Gastroesophageal sphincter (tissue), 4 donors: ENCODE results near the gene SIPA1L3. TPM values are rescaled to one million over a fixed set of nuclear protein-coding genes. Genes with fewer than 3 reads are reported as not detected.

Source experiments
- ATAC-seq: fragments of 150-250 bp; one replicate; pipeline ENCODE4 v1.9.1; 2016; ENCODE audit warnings: mild to moderate bottlenecking, moderate library complexity
- H3K27ac ChIP-seq, 4 donors: fragments of 200-600 bp; sonication (generic) in 3 of 4; 1 replicate in 3 of 4; 2 replicates in 1 of 4; pipeline ENCODE4 v1.5.1; 2016 to 2019
- H3K27me3 ChIP-seq: fragments of 200-600 bp; sonication (generic); one replicate; pipeline ENCODE4 v1.5.1; 2019
- H3K36me3 ChIP-seq, 2 donors: fragments of 200-600 bp; sonication (generic); one replicate each; pipeline ENCODE4 v1.5.1; 2019; ENCODE audit warnings: control low read depth in 1 of 2
- H3K4me1 ChIP-seq, 3 donors: fragments of 200-600 bp; sonication (generic); 1 replicate in 2 of 3; 2 replicates in 1 of 3; pipeline ENCODE4 v1.5.1; 2016 to 2019; ENCODE audit warnings: control low read depth in 2 of 3
- H3K4me3 ChIP-seq, 2 donors: fragments of 200-600 bp; sonication (generic); one replicate each; pipeline ENCODE4 v1.5.1; 2019; ENCODE audit warnings: mild to moderate bottlenecking in 1 of 2, moderate library complexity in 1 of 2
- H3K9me3 ChIP-seq, 3 donors: fragments of 200-600 bp; sonication (generic); one replicate each; pipeline ENCODE4 v1.5.1; 2017 to 2019; ENCODE audit warnings: control low read depth in 2 of 3
- EP300 ChIP-seq: sonication (generic); formaldehyde crosslinking; IDR thresholded peaks from one replicate; pipeline ENCODE4 v1.6.1; 2017; ENCODE audit warnings: antibody characterized with exemption, mild to moderate bottlenecking
- POLR2A ChIP-seq, 2 donors: fragments of 450-650 bp; IDR thresholded peaks; one replicate each; pipeline ENCODE4 v1.6.1; 2017; ENCODE audit warnings: antibody characterized with exemption in 2 of 2, mild to moderate bottlenecking in 2 of 2, moderate library complexity in 1 of 2
- POLR2AphosphoS5 ChIP-seq: sonication (generic); formaldehyde crosslinking; IDR thresholded peaks from one replicate; pipeline ENCODE4 v1.6.1; 2017; ENCODE audit warnings: antibody characterized with exemption
- WGBS, 2 donors: methylation state at CpG; one replicate each; pipeline ENCODE4 v1.1.5; 2018; ENCODE audit warnings: low coverage in 1 of 2; 5-methylcytosine and 5-hydroxymethylcytosine counted together
- total RNA-seq, 4 donors: library from RNA; depleted of rRNA; stranded (reverse); fragments of >200 nt; gene quantifications; one replicate each; pipeline ENCODE4 v1.1.0, GENCODE V29; 2016
- TF ChIP-seq, protein P1 (sequence below), 4 experiments: fragments of 200-600 bp in 2 of 4; fragments of 450-650 bp in 2 of 4; sonication (generic) in 1 of 4; IDR thresholded peaks; one replicate each; pipeline ENCODE4 v1.5.1; 2017 to 2019; ENCODE audit warnings: antibody characterized with exemption in 4 of 4, mild to moderate bottlenecking in 2 of 4, moderate library complexity in 2 of 4

Gene SIPA1L3
- total RNA-seq, 4 donors from 2014 or later = 5.9 to 20.2 (median 11.8) TPM

DNA sequence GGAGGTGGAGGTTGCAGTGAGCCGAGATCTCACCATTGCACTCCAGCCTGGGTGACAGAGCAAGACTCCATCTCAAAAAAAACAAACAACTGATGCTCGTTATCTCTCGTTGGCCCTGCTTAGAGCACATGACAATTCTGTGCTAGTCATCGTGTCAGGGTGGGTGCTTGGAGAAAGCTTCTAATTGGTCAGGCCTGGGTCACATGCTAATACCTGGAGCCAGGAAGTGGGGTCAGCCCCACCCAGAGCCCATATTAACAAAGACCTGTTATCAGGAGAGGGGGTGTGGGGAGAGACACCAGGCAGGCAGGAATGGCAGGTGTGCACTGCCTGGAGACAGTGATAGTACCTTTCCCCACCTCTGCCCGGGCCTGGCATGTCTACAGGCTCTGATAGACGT, 232.1 kb downstream of the SIPA1L3 start:
- no peak for ATAC-seq
- 81 to 100% methylated on average over 3 to 4 of the region's 6 CpGs for WGBS, 2 donors
- H3K36me3 ChIP-seq = peaks cover 0 to 32% of the 10 kb centered on the region in 2 donors
- no peaks in the 10 kb centered on the region for H3K27me3 ChIP-seq
- no peaks in the 10 kb centered on the region for H3K4me1 ChIP-seq
- no peak overlapping the region for H3K27ac ChIP-seq
- no peak for TF ChIP-seq POLR2AphosphoS5
- TF ChIP-seq, protein P1, sequence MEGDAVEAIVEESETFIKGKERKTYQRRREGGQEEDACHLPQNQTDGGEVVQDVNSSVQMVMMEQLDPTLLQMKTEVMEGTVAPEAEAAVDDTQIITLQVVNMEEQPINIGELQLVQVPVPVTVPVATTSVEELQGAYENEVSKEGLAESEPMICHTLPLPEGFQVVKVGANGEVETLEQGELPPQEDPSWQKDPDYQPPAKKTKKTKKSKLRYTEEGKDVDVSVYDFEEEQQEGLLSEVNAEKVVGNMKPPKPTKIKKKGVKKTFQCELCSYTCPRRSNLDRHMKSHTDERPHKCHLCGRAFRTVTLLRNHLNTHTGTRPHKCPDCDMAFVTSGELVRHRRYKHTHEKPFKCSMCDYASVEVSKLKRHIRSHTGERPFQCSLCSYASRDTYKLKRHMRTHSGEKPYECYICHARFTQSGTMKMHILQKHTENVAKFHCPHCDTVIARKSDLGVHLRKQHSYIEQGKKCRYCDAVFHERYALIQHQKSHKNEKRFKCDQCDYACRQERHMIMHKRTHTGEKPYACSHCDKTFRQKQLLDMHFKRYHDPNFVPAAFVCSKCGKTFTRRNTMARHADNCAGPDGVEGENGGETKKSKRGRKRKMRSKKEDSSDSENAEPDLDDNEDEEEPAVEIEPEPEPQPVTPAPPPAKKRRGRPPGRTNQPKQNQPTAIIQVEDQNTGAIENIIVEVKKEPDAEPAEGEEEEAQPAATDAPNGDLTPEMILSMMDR (IDR thresholded peaks at IDR 0.05) = no peak
- TF ChIP-seq POLR2A (IDR thresholded peaks at IDR 0.05) = no peak
- TF ChIP-seq EP300 = no peak
- no peak overlapping the region for H3K4me3 ChIP-seq
- H3K9me3 ChIP-seq = no peaks in the 10 kb centered on the region

DNA sequence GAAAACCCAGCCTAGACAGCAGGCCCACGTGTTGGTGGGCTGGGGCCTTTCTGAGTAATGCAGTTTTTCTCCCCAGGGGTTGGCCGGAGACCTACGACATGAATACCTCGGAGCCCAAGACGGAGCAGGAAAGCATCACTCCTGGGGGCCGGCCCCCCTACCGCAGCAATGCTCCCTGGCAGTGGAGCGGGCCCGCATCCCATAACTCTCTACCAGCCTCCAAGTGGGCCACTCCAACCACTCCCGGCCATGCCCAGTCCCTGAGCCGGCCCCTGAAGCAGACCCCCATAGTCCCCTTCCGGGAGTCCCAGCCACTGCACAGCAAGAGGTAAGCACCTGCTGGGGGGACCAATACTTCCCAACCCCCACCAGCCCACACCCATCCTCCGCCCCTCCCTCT, 234.1 kb downstream of the SIPA1L3 start:
- Histone ChIP-seq H3K27ac (no peak overlapping the region), H3K27me3 (no peaks in the 10 kb centered on the region), H3K36me3 (peaks cover 0 to 37% of the 10 kb centered on the region in 2 donors), H3K9me3 (no peaks in the 10 kb centered on the region), H3K4me1 (no peaks in the 10 kb centered on the region), H3K4me3 (no peak overlapping the region)
- no peak for ATAC-seq
- 90 to 100% methylated on average over 4 to 10 of the region's 13 CpGs for WGBS, 2 donors
- TF ChIP-seq, protein P1 (IDR thresholded peaks at IDR 0.05) = no peak
- TF ChIP-seq POLR2A (IDR thresholded peaks at IDR 0.05) (no peak), POLR2AphosphoS5 (no peak), EP300 (no peak)

DNA sequence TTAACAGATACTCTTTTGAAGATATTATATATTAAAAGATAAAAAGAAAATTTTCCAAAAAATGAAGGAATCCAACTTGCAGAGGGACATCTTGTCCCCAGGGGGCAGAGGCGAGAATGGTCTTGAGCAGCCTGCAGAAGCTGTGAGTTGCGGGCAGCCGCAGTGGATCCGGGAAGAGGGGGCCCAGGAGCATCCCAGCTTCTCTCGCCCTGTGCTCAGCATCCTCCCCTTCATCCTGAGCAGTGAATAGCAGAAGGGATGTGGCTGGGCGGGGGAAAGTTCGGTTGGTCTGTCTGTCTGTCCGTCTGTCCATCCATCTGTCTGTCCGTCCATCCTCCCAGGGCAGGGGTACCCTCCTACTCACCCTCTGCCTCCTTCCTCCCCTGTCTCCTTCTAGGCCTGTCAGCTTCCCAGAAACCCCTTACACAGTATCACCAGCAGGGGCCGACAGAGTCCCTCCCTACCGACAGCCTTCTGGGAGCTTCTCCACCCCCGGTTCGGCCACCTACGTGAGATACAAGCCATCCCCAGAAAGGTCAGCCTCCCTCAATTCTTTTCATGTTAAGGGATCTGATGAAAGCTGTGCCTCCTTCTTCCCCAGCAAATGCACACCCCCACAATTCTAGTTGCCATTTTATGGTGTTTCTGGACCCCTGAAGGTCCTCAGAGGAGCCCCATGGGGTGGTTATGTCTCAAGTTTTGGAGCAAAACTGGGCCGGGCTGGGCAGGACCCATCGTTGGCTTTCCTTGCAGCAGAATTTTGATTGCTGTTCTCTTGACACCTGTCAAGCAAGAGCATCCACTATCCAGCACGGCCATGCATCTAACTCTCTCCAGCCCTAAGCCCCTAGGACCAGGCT, 235.4 kb downstream of the SIPA1L3 start:
- Histone ChIP-seq H3K27me3 (no peaks in the 10 kb centered on the region), H3K4me1 (no peaks in the 10 kb centered on the region), H3K27ac (no peak overlapping the region), H3K4me3 (no peak overlapping the region), H3K36me3 (peaks cover 0 to 37% of the 10 kb centered on the region in 2 donors), H3K9me3 (no peaks in the 10 kb centered on the region)
- ATAC-seq = no peak
- WGBS, 2 donors = 51 to 64% methylated on average over 6 to 16 of the region's 17 CpGs
- TF ChIP-seq POLR2A (IDR thresholded peaks at IDR 0.05) (no peak), POLR2AphosphoS5 (no peak)
- TF ChIP-seq, protein P1 (IDR thresholded peaks at IDR 0.05) = peak in 3 of 4 experiments; percentile 53 to 64 (median 55)

DNA sequence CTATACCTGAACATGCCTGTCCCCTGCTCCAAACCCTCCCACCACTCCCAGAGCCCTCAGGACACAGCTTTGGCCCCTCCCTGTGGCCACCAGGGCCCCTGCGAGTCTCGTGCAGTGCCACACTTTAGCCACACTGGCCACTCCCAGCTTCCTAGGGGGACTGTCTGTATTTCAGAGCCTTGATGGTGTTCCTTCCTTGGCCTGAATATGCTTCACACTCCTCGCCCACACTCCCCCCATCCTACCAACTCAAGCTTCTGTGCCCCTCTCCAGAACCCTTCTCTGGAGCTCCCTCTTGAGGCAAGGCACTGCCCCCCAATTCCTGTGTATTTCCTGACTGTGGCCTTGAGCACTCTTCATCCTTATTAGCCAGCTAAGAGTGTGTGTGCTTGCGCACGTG, 236.8 kb downstream of the SIPA1L3 start:
- Histone ChIP-seq H3K4me1 (no peaks in the 10 kb centered on the region), H3K9me3 (no peaks in the 10 kb centered on the region), H3K27me3 (no peaks in the 10 kb centered on the region), H3K36me3 (peaks cover 0 to 37% of the 10 kb centered on the region in 2 donors), H3K27ac (no peak overlapping the region), H3K4me3 (no peak overlapping the region)
- WGBS, 2 donors = 80 to 100% methylated on average over 1 to 2 of the region's 5 CpGs
- no peak for ATAC-seq
- TF ChIP-seq POLR2AphosphoS5 (no peak), EP300 (no peak), POLR2A (IDR thresholded peaks at IDR 0.05) (no peak)
- TF ChIP-seq, protein P1 (IDR thresholded peaks at IDR 0.05) = no peak

DNA sequence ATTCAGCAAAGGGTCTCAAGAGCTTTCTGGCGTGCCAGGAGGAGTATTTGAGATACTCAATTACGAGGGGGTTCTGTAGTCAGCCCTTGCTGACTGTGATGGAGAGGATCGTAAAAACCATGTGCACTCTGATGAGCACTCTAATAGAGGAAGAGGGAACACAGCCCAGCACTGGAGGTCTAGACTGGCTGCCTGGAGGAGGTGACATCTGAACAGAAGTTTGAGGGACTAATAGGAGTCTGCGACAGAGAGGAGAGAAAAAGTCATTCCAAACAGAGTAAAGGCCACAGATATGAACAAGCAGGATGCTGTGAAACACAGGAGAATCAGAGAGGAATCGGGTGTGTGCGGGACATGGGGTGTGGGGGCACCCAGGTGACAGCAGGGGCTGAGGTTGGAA, 237.7 kb downstream of the SIPA1L3 start:
- peaks cover 0 to 33% of the 10 kb centered on the region in 2 donors for H3K36me3 ChIP-seq
- no peaks in the 10 kb centered on the region for H3K27me3 ChIP-seq
- H3K4me3 ChIP-seq = no peak overlapping the region
- 100% methylated on average over 6 of the region's 6 CpGs; no CpG with 5 or more reads in 1 of the 2 donors for WGBS, 2 donors
- H3K27ac ChIP-seq = no peak overlapping the region
- TF ChIP-seq, protein P1 (IDR thresholded peaks at IDR 0.05) = no peak
- TF ChIP-seq POLR2A (IDR thresholded peaks at IDR 0.05) (no peak), EP300 (no peak), POLR2AphosphoS5 (no peak)
- H3K4me1 ChIP-seq = no peaks in the 10 kb centered on the region
- no peaks in the 10 kb centered on the region for H3K9me3 ChIP-seq
- no peak for ATAC-seq
